ENCODE measurements around the gene PA2G4. TPM values are rescaled to one million over a fixed set of nuclear protein-coding genes. Genes with fewer than 3 reads are reported as not detected.
A peak's percentile ranks its signal among the peaks of the same experiment; 100 is the strongest.
"Not testable (repeated sequence)": the region's sequence is repeated elsewhere in the genome, so short reads cannot be mapped to it uniquely, and the experiment has no call there.

The PA2G4 gene
- total RNA-seq, 8 experiments from 2014 or later: 60.8 to 254 (median 99.3) TPM

DNA sequence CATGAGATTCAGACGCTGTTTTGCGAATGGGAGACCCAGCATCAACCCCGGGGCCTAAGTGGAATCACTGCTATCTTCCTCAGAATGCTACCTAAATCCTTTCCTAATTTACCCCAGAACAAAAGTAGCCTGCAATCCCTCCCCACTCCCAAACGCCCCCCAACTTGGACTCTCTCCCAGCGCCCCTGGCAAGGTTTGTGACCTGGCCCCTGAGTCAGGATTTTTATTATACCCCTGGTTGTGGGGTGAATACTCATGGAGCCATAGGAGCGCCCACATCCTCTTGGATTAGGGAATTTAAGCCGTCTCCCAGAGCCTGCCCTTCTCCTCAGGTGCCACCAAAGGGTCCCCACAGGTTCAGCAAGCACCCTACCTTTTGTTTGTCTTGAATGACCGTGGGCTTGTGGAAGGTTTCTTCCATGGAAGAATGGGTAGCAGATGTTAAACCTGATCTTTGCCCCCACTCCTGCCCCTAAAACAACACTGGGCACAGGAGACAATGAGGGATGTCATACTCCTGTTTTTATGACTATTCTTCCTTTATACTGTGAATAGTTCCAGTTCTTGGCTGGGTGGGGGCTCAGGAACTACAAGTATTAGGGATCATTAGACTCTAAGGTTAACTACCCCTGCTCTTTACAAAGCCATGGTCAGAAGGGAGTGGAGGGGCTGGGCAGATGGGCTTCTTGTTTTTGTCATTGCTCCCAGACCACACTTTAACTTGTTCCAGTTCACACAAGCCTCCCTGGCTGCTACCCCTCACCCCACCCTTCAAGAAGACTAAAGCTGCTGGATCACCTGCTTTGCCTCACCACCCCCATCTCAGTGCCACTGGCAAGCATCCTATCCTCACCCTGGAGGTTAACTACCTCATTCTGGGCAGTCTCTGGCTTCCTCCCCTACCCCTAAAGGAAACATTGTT lies 48.7 kb downstream of the PA2G4 start:
- Histone ChIP-seq H3K4me3 (peak overlapping the region; percentile 55 to 95 (median 70)), H3K4me1 (replicated peaks in 1 of 2) (peaks cover 16 to 20% of the 10 kb centered on the region in 2 donors), H3K27ac (peak overlapping the region; percentile 88 to 90)
- ATAC-seq (replicated peaks in 6 of 8): peak; percentile 3 to 16 (median 9)
- whole genome bisulfite sequencing, 10 experiments: 0 to 10% (median 0%) methylated on average over 2 to 3 of the region's 8 CpGs; no CpG with 5 or more reads in 5 of the 10 experiments
- in situ Hi-C loops (cut with MboI; ENCODE audit: low pct_unique_long_range_greater_than_20kb in 2 of 9, low sequenced_read_pairs in 9 of 9, unreplicated experiment in 9 of 9): loop anchor here in 1 of 9 experiments (25.0 kb wide), 1 partner anchor 109 kb away; the partner anchor contains the start of genes ANKRD52 and COQ10A

GRCh38 chr12:56153678-56154065 lies 49.3 kb downstream of the PA2G4 start:
- in situ Hi-C loops (cut with MboI; ENCODE audit: low pct_unique_long_range_greater_than_20kb in 2 of 9, low sequenced_read_pairs in 9 of 9, unreplicated experiment in 9 of 9): loop anchor here in 1 of 9 experiments (25.0 kb wide), 1 partner anchor 109 kb away; the partner anchor contains the start of genes ANKRD52 and COQ10A
- peak overlapping the region in 1 of 5 donors; percentile 55 for H3K4me3 ChIP-seq
- peaks cover 16 to 20% of the 10 kb centered on the region in 2 donors for H3K4me1 ChIP-seq (replicated peaks in 1 of 2)
- no peak overlapping the region for H3K27ac ChIP-seq
- ATAC-seq (replicated peaks in 6 of 8): no peak
- WGBS, 10 experiments: 87% methylated on average over 4 of the region's 5 CpGs; no CpG with 5 or more reads in 9 of the 10 experiments

DNA sequence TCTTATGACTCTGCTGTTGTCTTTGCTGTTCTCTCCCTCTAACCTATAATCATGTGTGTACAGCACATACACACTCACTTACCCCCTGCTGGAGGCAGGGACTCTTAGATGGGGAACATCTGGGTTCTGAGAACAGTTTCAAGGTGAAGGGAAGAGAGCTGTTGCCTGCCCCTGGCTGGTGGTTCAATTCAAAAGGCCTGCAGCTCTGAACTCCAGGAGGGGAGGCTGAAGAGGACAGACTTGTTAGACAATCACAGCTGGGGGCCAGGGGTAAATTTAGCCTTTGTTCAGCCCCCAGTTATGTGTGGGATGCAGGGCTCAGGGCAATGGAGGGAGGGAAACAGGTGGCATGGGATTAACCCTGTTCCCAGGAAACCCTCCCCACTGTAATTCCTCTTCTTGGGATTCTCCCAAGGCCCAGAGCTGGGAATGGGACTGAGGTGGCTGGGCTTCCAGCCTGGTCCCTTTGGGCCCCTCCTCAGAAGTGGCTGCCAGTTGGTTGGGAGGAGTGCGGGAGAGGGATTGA lies 50.0 kb downstream of the PA2G4 start:
- no peak overlapping the region for H3K4me3 ChIP-seq
- no CpG with 5 or more reads among the region's 1 CpG for WGBS, 10 experiments

DNA sequence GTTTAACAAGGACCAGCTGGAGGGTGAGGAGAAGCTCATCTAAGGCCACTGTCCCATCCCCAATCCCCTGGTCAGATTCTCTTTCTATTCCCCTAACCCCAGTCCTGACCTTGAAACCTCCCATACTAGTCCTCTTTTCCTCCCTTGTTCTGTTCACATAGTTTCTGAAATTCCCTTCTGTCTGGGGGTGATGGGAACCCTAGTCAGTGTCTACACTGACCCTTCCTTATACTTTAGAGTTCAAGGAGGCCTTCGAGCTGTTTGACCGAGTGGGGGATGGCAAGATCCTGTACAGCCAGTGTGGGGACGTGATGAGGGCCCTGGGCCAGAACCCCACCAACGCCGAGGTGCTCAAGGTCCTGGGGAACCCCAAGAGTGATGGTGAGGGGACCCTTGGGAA lies 50.5 kb downstream of the PA2G4 start:
- H3K4me3 ChIP-seq: no peak overlapping the region
- peaks cover 20 to 25% of the 10 kb centered on the region in 2 donors for H3K4me1 ChIP-seq (replicated peaks in 1 of 2)
- in situ Hi-C loops (cut with MboI; ENCODE audit: low pct_unique_long_range_greater_than_20kb in 2 of 9, low sequenced_read_pairs in 9 of 9, unreplicated experiment in 9 of 9): loop anchor here in 1 of 9 experiments (25.0 kb wide), 1 partner anchor 107 kb away; the partner anchor contains the start of genes ANKRD52 and COQ10A
- H3K27ac ChIP-seq: no peak overlapping the region
- ATAC-seq (replicated peaks in 6 of 8): no peak
- WGBS, 10 experiments: 71 to 97% (median 88%) methylated on average over 3 to 5 of the region's 5 CpGs; no CpG with 5 or more reads in 3 of the 10 experiments

More for the DNA sequence above, 50.0 kb downstream of the PA2G4 start:
- ATAC-seq (replicated peaks in 6 of 8): no peak
- H3K4me1 ChIP-seq (replicated peaks in 1 of 2): peaks cover 16 to 20% of the 10 kb centered on the region in 2 donors
- in situ Hi-C loops (cut with MboI; ENCODE audit: low pct_unique_long_range_greater_than_20kb in 2 of 9, low sequenced_read_pairs in 9 of 9, unreplicated experiment in 9 of 9): loop anchor here in 1 of 9 experiments (25.0 kb wide), 1 partner anchor 108 kb away; the partner anchor contains the start of genes ANKRD52 and COQ10A
- no peak overlapping the region for H3K27ac ChIP-seq

DNA sequence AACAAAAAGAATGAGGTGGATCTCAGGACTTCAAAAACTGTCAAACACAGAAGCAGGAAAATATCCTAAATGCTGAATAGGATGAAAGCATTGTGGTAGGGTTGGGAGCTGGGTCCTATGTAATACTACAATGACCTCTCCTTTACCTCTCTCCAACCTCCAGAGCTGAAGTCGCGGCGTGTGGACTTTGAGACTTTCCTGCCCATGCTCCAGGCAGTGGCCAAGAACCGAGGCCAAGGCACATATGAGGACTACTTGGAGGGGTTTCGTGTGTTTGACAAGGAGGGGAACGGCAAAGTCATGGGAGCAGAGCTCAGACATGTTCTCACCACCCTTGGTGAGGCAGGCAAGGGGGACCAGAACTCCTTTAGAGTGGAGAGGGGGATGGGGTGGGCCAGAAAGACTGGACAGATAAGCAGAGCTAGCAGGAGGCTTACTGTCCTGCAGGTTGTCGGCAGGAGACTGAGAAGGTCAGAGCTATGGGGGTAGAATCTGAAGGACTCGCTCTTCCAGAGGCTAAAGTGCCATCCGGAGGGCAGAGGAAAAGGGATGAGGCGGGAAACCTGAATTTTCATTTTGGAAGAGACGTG lies 51.0 kb downstream of the PA2G4 start:
- Histone ChIP-seq H3K4me3 (no peak overlapping the region), H3K4me1 (replicated peaks in 1 of 2) (peaks cover 26 to 30% of the 10 kb centered on the region in 2 donors), H3K27ac (no peak overlapping the region)
- in situ Hi-C loops (cut with MboI; ENCODE audit: low pct_unique_long_range_greater_than_20kb in 2 of 9, low sequenced_read_pairs in 9 of 9, unreplicated experiment in 9 of 9): loop anchor here in 1 of 9 experiments (25.0 kb wide), 1 partner anchor 107 kb away; the partner anchor contains the start of genes ANKRD52 and COQ10A
- ATAC-seq (replicated peaks in 6 of 8): no peak
- WGBS, 10 experiments: 79 to 100% (median 99%) methylated on average over 2 to 5 of the region's 11 CpGs; no CpG with 5 or more reads in 4 of the 10 experiments

GRCh38 chr12:56156464-56157200 lies 52.3 kb downstream of the PA2G4 start:
- peak overlapping the region; percentile 84 to 86 for H3K27ac ChIP-seq
- H3K4me3 ChIP-seq: peak overlapping the region; percentile 63 to 89 (median 83)
- peaks cover 27 to 28% of the 10 kb centered on the region in 2 donors for H3K4me1 ChIP-seq (replicated peaks in 1 of 2)
- in situ Hi-C loops (cut with MboI; ENCODE audit: low pct_unique_long_range_greater_than_20kb in 2 of 9, low sequenced_read_pairs in 9 of 9, unreplicated experiment in 9 of 9): loop anchor here in 1 of 9 experiments (25.0 kb wide), 1 partner anchor 106 kb away; the partner anchor contains the start of genes ANKRD52 and COQ10A
- WGBS, 10 experiments: 67 to 100% (median 92%) methylated on average over 2 to 15 of the region's 21 CpGs; no CpG with 5 or more reads in 1 of the 10 experiments
- not testable (repeated sequence) for ATAC-seq (replicated peaks in 6 of 8)

DNA sequence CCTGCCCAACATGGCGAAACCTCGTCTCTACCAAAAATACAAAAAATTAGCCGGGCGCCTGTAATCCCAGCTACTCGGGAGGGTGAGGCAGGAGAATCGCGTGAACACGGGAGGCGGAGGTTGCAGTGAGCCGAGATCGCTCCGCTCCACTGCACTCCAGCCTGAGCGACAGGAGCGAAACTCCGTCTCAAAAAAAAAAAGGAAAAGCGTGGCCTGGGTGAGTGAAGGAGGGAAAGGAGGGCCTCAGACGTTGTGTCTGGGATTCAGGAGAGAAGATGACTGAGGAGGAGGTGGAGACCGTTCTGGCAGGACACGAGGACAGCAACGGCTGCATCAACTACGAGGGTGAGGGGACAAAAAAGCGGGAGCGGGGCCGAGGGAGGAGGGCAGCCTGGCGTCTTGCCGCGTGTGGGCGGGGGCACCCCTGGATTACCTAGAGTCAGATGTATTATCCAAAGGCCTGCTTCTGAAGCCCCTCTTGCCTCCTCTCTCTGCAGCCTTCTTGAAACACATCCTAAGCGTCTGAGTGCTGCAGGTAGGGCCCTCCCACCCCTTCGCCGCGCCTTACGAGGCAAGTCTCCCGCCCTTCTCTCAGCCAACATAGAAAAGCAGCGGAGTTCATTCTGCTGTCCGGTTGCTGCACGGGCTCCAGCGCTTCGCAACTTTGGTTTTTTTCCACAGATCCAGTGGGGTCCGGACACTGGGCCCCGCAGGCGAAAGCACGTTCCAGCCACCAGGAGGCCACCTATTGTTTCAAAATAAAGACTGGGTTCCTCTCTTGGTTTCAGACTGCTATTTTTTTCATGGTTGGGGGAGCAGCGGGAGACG lies 53.1 kb downstream of the PA2G4 start:
- WGBS, 10 experiments: 0 to 55% (median 25%) methylated on average over 4 to 16 of the region's 45 CpGs; no CpG with 5 or more reads in 2 of the 10 experiments
- peak overlapping the region; percentile 84 to 86 for H3K27ac ChIP-seq
- peaks cover 27 to 28% of the 10 kb centered on the region in 2 donors for H3K4me1 ChIP-seq (replicated peaks in 1 of 2)
- H3K4me3 ChIP-seq: peak overlapping the region; percentile 63 to 89 (median 83)
- ATAC-seq (replicated peaks in 6 of 8): peak; percentile 25 to 79 (median 68)
- in situ Hi-C loops (cut with MboI; ENCODE audit: low pct_unique_long_range_greater_than_20kb in 2 of 9, low sequenced_read_pairs in 9 of 9, unreplicated experiment in 9 of 9): loop anchor here in 1 of 9 experiments (25.0 kb wide), 1 partner anchor 105 kb away; the partner anchor contains the start of genes ANKRD52 and COQ10A

DNA sequence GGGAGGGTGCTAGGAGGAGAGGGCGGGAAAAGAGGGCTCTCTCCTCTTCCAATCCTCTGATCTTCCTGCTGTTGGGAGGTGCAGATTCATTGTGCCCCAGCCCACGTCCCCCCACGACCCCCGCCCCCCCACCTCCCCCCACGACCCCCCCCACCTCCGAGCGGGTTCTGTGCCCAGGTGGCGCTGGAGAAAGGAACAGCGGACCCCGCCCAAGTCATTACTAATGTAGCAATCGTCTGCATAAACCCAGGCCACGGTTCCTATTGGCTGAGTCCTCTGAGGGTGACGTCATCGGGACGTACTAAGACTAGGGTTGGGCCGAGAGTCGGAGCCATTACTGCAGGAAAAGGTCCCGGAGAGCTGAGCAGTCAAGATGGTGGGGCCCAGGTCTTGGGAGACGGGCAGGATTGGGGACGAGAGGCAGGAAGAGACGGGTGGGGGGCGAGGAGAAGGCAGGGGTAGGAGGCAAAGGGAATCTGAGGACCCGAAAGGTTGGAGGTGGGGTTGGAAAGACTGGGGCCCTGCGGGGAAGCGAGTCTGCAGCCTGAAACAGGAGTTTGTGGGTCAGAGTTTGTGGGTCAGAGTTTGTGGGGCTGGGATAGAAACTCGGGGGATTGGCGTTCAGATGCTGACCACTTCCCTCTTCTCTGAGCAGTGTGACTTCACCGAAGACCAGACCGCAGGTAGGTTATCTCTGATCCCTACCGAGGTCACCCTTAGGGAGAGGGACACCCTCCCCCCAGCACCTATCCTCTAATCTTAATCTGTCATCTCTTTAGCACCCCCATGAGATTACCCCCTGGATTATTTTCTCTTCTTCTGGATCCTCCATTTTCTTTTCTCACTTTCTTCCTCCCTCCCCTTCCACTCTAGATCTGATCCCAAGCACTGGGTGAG lies 53.9 kb downstream of the PA2G4 start, which contains the start of gene MYL6:
TSS of gene MYL6 (plus strand) at position 331 of the 897 bp plus-strand sequence. CDS start at position 374, 43 bp downstream.
- H3K4me1 ChIP-seq (replicated peaks in 1 of 2): peaks cover 24% of the 10 kb centered on the region in 2 donors
- ATAC-seq (replicated peaks in 6 of 8): peak; percentile 72 to 88 (median 84)
- H3K27ac ChIP-seq: peak within 1 kb of the TSS; percentile 84 to 86
- peak within 1 kb of the TSS; percentile 63 to 89 (median 83) for H3K4me3 ChIP-seq
- in situ Hi-C loops (cut with MboI; ENCODE audit: low pct_unique_long_range_greater_than_20kb in 2 of 9, low sequenced_read_pairs in 9 of 9, unreplicated experiment in 9 of 9): loop anchor here in 1 of 9 experiments (25.0 kb wide), 1 partner anchor 104 kb away; the partner anchor contains the start of genes ANKRD52 and COQ10A
- 0 to 8% (median 0%) methylated on average over 1 to 3 of the region's 30 CpGs; no CpG with 5 or more reads in 4 of the 10 experiments for WGBS, 10 experiments

GRCh38 chr12:56158926-56159461 lies 54.6 kb downstream of the PA2G4 start:
- in situ Hi-C loops (cut with MboI; ENCODE audit: low pct_unique_long_range_greater_than_20kb in 2 of 9, low sequenced_read_pairs in 9 of 9, unreplicated experiment in 9 of 9): loop anchor here in 1 of 9 experiments (25.0 kb wide), 1 partner anchor 103 kb away; the partner anchor contains the start of genes ANKRD52 and COQ10A
- Histone ChIP-seq H3K4me1 (replicated peaks in 1 of 2) (peaks cover 19 to 21% of the 10 kb centered on the region in 2 donors), H3K27ac (peak overlapping the region; percentile 84 to 86), H3K4me3 (peak overlapping the region; percentile 63 to 89 (median 83))
- peak; percentile 3 to 52 (median 17) for ATAC-seq (replicated peaks in 6 of 8)
- 0 to 10% (median 0%) methylated on average over 2 to 5 of the region's 6 CpGs; no CpG with 5 or more reads in 2 of the 10 experiments for WGBS, 10 experiments

All from motor neuron (in vitro differentiated cells).